Activated T-helper 1 cell treated with anti-CD3 and anti-CD28 coated beads, Interleukin-12 subunit alpha, Interleukin-12 subunit beta, Interleukin-2, Interleukin-4 antibody, amounts not matched to agents 30 ng/mL and 10 ng/mL and 1 ng/mL, durations not matched to agents 14 hours and 24 hours and 36 hours (primary cell): Measurements from ENCODE around the gene LAMTOR2. TPM values are rescaled to one million over a fixed set of nuclear protein-coding genes. Genes with fewer than 3 reads are reported as not detected.

Experiments
- total RNA-seq: library from RNA; stranded (reverse); gene quantifications from 2 replicates; pipeline ENCODE4 v1.2.3, GENCODE V29; 2022

Gene LAMTOR2
- total RNA-seq, 1 donor from 2014 or later, result 66.8 TPM

Other genes starting within 250 kb of the LAMTOR2 start
- gene GON4L, start 197.6 kb upstream of the LAMTOR2 start, total RNA-seq, result 66.7 and 70.0 TPM in 2 replicates
- 25.7 and 26.8 TPM in 2 replicates for gene SYT11, start 195.2 kb upstream of the LAMTOR2 start, total RNA-seq
- 20.2 and 22.3 TPM in 2 replicates for gene RIT1, start 143.4 kb upstream of the LAMTOR2 start, total RNA-seq
- 80.1 and 81.8 TPM in 2 replicates for gene KHDC4, start 120.4 kb upstream of the LAMTOR2 start, total RNA-seq
- 0.16 TPM in 1 of 2 replicates, not detected in the other for gene RXFP4, start 113.1 kb upstream of the LAMTOR2 start, total RNA-seq
- 221 and 222 TPM in 2 replicates for gene ARHGEF2, start 76.2 kb upstream of the LAMTOR2 start, total RNA-seq
- gene SSR2, start 33.8 kb upstream of the LAMTOR2 start, total RNA-seq, result 195 TPM in 2 replicates
- gene UBQLN4, start 984 bp upstream of the LAMTOR2 start, total RNA-seq, result 59.5 and 64.5 TPM in 2 replicates
- gene RAB25, start 6.4 kb downstream of the LAMTOR2 start, total RNA-seq, result 0.18 TPM in 1 of 2 replicates, not detected in the other
- gene MEX3A, start 27.7 kb downstream of the LAMTOR2 start, total RNA-seq, result 0.27 and 0.41 TPM in 2 replicates
- 80.1 and 84.1 TPM in 2 replicates for gene LMNA, start 59.9 kb downstream of the LAMTOR2 start, total RNA-seq
- 8.8 and 9.0 TPM in 2 replicates for gene SEMA4A, start 98.8 kb downstream of the LAMTOR2 start, total RNA-seq
- gene SLC25A44, start 139.3 kb downstream of the LAMTOR2 start, total RNA-seq, result 67.6 and 79.3 TPM in 2 replicates
- gene PMF1, start 158.2 kb downstream of the LAMTOR2 start, total RNA-seq, result 105 and 111 TPM in 2 replicates
- gene BGLAP, start 187.4 kb downstream of the LAMTOR2 start, total RNA-seq, result 1.8 and 2.5 TPM in 2 replicates
- 5.0 and 5.2 TPM in 2 replicates for gene PAQR6, start 193.3 kb downstream of the LAMTOR2 start, total RNA-seq
- gene SMG5, start 228.0 kb downstream of the LAMTOR2 start, total RNA-seq, result 95.6 TPM in 2 replicates
- 8.9 and 9.6 TPM in 2 replicates for gene TMEM79, start 229.5 kb downstream of the LAMTOR2 start, total RNA-seq
- gene GLMP, start 240.9 kb downstream of the LAMTOR2 start, total RNA-seq, result 17.2 and 20.3 TPM in 2 replicates
- gene VHLL, start 244.5 kb downstream of the LAMTOR2 start, total RNA-seq, result 0.56 TPM in 1 of 2 replicates, not detected in the other